K562 (cell line): Measurements from ENCODE around the gene KLHL12. TPM values are rescaled to one million over a fixed set of nuclear protein-coding genes. Genes with fewer than 3 reads are reported as not detected.

ENCODE experiments used
- CC2D1A ChIP-seq: fragments of 450-650 bp; IDR thresholded peaks from 2 replicates; pipeline ENCODE4 v1.6.1; 2017; ENCODE audit warnings: mild to moderate bottlenecking
- DPF2 ChIP-seq: fragments of 450-650 bp; IDR thresholded peaks from 2 replicates; pipeline ENCODE4 v1.6.1; 2016
- GABPA ChIP-seq: fragments of 200-800 bp; sonication (Bioruptor generic); conservative IDR thresholded peaks from 2 replicates; pipeline ENCODE4 v1.6.1; 2016; ENCODE audit warnings: low read depth, missing genetic modification characterization, missing compliant biosample characterization
- HDAC1 ChIP-seq, 2 experiments: fragments of 450-650 bp; IDR thresholded peaks; 2 replicates each; pipeline ENCODE4 v1.6.1; 2016 to 2017; ENCODE audit warnings: inconsistent platforms in 1 of 2, mild to moderate bottlenecking in 1 of 2, moderate library complexity in 1 of 2
- HINFP ChIP-seq: fragments of 450-650 bp; conservative IDR thresholded peaks from 2 replicates; pipeline ENCODE4 v1.6.1; 2016; ENCODE audit warnings: missing genetic modification characterization, low read depth, mild to moderate bottlenecking, control low read depth, missing compliant biosample characterization
- MNT ChIP-seq, 2 experiments: fragments of 450-650 bp; conservative IDR thresholded peaks; 2 replicates each; pipeline ENCODE4 v1.6.1; 2017; ENCODE audit warnings: mild to moderate bottlenecking in 2 of 2, moderate library complexity in 2 of 2
- ZBTB1 ChIP-seq: sonication (generic); formaldehyde crosslinking; IDR thresholded peaks from 2 replicates; pipeline ENCODE4 v1.8.1; 2023; ENCODE audit warnings: missing genetic modification reagents, low read depth, mild to moderate bottlenecking, borderline replicate concordance
- ZMIZ1 ChIP-seq, 2 experiments: fragments of 150-350 bp in 1 of 2; IDR thresholded peaks; 2 replicates each; pipeline ENCODE4 v1.6.1; 2012 to 2016; ENCODE audit warnings: low read depth in 2 of 2, low read length in 2 of 2, mild to moderate bottlenecking in 1 of 2, moderate library complexity in 1 of 2
- ZNF253 ChIP-seq: fragments of 250-450 bp; sonication (Bioruptor Pico); conservative IDR thresholded peaks from 2 replicates; pipeline ENCODE4 v1.6.1; 2021; ENCODE audit warnings: mild to moderate bottlenecking
- ZNF324 ChIP-seq: fragments of 250-450 bp; sonication (Bioruptor Pico); IDR thresholded peaks from 2 replicates; pipeline ENCODE4 v1.4.0; 2020; ENCODE audit warnings: mild to moderate bottlenecking
- ZNF398 ChIP-seq: fragments of 250-450 bp; sonication (Bioruptor Pico); IDR thresholded peaks from 2 replicates; pipeline ENCODE4 v1.8.0; 2021; ENCODE audit warnings: moderate library complexity, mild to moderate bottlenecking, inconsistent platforms
- ZNF57 ChIP-seq: fragments of 450-650 bp; formaldehyde crosslinking; IDR thresholded peaks from 2 replicates; pipeline ENCODE4 v1.4.0; 2020; ENCODE audit warnings: mild to moderate bottlenecking, moderate library complexity
- ZNF644 ChIP-seq: fragments of 200-800 bp; sonication (Bioruptor generic); IDR thresholded peaks from 2 replicates; pipeline ENCODE4 v1.6.1; 2016; ENCODE audit warnings: low read depth, missing genetic modification characterization, missing compliant biosample characterization
- polyA plus RNA-seq, 8 experiments: library from polyadenylated mRNA; depleted of rRNA in 4 of 8; stranded (reverse) in 5 of 8; unstranded in 3 of 8; fragments of >200 nt; fragmentation: Nextera tagmentation in 2 of 8; fragmentation: Illumina TruSeq in 1 of 8; extraction: Ambion mirVana in 2 of 8; extraction: Trizol in 1 of 8; gene quantifications; 2 replicates each; pipeline versions ENCODE4 v1.2.1 to v1.2.3, GENCODE V29; 2011 to 2014; ENCODE audit warnings: inconsistent platforms in 1 of 8, missing spikeins in 1 of 8
- total RNA-seq, 7 experiments: library from RNA; depleted of rRNA in 6 of 7; stranded (reverse); fragments of >200 nt in 6 of 7; fragmentation: Illumina TruSeq in 2 of 7; extraction: Trizol in 2 of 7; gene quantifications; 2 replicates each; pipeline versions ENCODE4 v1.2.1 to v1.2.3, GENCODE V29; 2011 to 2021; ENCODE audit warnings: low replicate concordance in 1 of 7

KLHL12 gene
- total and polyA plus RNA-seq, 9 of the 15 experiments (the other 6 are each of a cell fraction or from before 2014, with no cell fraction given), result 23.1 to 85.1 (median 35.0) TPM

DNA sequence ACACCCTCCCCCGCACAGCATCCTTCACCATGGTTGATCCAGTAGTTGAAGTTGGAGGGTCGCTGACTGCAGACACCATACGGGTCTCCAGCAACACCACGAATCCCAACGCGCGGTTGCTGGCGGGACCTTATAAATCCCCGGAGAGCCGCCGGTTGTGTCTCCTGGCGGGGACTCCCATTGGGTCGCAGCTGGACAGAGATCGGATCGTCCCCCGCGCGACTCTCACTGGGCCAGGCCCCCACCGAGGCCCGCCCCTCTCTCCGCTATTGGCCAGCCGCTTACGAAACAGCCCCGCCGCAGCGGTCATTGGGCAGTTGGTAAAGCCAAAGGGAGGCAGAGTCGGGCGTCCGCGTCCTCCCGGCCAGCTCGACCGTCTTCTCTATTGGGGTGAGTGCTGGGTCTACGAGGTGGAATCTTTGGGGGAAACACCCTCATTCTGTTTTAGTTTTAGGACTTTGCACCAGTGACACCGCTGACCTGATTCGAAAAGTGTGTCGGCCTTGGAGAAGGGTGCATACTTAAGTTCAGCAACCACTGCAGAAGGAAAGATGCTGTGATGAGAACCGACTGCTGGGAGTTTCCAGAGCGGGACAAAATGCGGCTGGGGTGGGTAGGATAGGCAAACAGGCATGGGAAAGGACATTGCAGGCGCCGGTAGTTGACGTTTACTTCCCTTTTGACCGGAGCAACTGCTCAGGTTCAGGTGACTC lies 65.5 kb downstream of the KLHL12 start (continued):
- no peak for TF ChIP-seq ZNF253 (CRISPR knock-in tag)
- peak in 1 of 2 experiments; percentile 12; a peak in 1 of 4 replicates for TF ChIP-seq ZMIZ1 (IDR thresholded peaks at IDR 0.05; ENCODE audit: low read depth in 2 of 2, low read length in 2 of 2)
- no peak for TF ChIP-seq DPF2
- no peak; a peak in 1 of 4 replicates for TF ChIP-seq HDAC1 (IDR thresholded peaks at IDR 0.05)
- TF ChIP-seq ZBTB1 (CRISPR knock-in tag), result no peak
- TF ChIP-seq ZNF644 (tag), result no peak
- TF ChIP-seq ZNF57, result no peak
- TF ChIP-seq CC2D1A, result peak; percentile 67; the same call in 1 of the 2 replicates
- no peak for TF ChIP-seq ZNF398
- TF ChIP-seq HINFP (tag), result peak; percentile 79
- peak in 1 of 2 experiments; percentile 21; a peak in 2 of 4 replicates for TF ChIP-seq MNT (conservative IDR thresholded peaks at IDR 0.05)
- no peak for TF ChIP-seq ZNF324 (CRISPR knock-in tag)
- no peak for TF ChIP-seq GABPA
